GM18873 (cell line): ENCODE measurements around the gene CRYBG2.
"Not testable (repeated sequence)": the region's sequence is repeated elsewhere in the genome, so short reads cannot be mapped to it uniquely, and the experiment has no call there.

Experiments
- ATAC-seq: cut with Tn5 transposase; IDR thresholded peaks from one replicate; pipeline ENCODE4 v1.9.1; 2021; ENCODE audit warnings: mild to moderate bottlenecking, moderate library complexity, moderate number of reproducible peaks; ENCODE audit not compliant: unreplicated experiment, low FRiP score

CRYBG2 gene

GRCh38 chr1:26350701-26351589 lies 3.0 kb downstream of the CRYBG2 start:
- no peak for ATAC-seq

- ATAC-seq, result no peak
These were observed 3.6 kb downstream of the CRYBG2 start for GRCh38 chr1:26350343-26350700.

GRCh38 chr1:26349877-26350244 lies 4.1 kb downstream of the CRYBG2 start:
- ATAC-seq, result no peak

DNA sequence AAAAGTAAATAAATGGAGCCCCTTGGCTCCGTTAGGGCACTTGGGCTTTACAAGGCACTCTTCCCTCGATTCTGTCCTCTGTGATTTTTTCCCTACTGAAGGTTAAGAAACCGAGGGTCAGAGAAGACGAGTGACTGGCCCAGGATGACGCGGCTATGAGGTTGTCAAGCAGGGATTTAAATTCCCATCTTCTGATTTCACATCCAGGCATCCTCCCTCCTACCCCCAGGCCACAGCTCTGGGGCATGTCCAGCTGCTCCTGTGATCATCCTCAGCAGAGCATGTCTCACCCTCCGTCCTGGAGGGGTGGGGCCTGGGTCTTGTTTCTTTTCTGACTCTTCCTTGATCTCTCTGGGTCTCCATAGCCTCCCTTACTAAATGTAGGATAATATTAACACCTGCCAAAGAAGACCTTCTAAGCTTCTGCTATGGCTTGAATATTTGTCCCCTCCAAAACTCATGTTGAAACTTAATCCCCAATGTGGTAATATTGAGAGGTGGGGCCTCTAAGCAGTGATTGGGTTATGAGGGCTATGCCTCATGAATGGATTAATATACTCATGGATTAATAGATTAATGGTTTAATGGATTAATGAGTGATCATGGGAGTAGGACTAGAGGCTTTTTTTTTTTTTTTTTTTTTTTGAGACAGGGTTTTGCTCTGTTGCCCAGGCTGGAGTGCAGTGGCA lies 4.6 kb downstream of the CRYBG2 start:
- no peak for ATAC-seq

DNA sequence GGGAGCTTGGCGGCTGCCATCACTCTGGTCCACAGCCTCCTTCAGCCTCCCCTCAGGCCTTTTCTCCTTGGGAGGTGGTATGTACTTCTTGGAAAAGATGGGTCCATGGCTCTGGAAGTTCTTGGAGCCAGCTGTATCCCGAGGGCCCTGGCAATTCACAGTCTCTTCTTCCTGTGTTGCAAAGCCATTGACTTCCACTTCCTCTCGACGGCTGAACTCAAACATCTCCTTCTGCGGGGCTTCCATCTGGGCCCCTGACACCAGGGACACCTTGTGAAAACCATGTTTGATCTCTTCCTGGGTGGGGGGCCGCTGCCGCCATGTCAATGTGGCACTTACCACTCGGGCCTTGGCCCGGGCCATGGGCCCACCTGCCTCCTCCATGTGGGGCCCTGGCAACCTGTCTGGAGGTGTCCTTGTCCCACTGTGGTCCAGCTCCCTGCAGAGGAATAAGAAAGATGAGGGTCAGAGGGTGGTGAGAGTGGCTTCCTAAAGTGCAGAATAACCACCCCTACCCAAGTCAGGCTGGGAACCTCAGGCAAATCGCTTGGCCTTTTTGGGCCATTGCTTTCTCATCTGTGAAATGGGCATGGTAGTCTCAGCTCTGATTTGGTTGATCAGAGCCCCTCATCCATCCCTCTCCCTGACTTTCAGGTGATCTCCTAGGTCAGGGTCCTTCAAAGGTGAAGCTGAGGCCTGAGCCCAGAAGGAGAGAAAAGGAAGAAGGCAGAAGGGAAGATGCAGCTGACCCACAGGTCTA lies 7.5 kb downstream of the CRYBG2 start:
- ATAC-seq, result no peak

DNA sequence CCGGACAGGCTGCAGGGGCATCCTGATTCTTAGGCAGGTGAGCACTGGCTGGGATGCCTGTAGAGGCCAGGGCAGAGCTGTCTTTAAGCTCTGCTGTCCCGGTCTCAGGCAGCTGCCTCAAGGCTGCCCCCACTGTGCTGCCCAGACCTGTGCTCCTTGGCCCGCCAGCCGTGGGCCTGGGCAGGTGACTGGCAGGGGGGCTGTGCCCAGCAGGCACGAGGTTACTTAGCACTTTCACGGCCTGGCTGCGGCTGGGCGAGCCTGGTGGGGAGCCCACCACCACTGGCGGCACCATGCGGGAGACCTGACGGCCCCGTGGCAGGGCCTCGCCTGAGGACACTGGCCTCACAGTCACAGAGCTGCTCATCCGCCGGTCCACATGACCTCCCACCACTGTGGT lies 8.2 kb downstream of the CRYBG2 start:
- ATAC-seq, result no peak

GRCh38 chr1:26344147-26344920 lies 9.6 kb downstream of the CRYBG2 start:
- no peak for ATAC-seq

DNA sequence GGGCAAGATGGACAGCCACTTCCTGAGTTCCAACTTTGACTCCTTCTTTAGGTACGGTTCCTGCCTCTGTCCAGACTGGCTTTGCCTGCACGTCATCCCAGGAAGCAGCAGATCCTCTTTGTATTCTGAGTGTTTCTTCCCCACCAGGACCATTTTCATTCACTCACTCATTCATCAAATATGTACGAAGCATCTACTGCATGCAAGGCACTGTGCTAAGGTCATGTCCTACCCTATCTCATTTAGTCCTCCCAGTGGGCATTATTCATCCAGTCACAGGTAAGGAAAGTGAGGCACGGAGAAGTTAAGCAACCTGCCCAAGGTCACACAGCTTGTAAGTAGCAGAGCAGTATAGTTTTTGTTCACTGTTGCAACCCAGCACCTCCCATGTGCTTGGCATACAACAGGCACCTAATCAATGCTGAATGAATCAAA lies 13.9 kb downstream of the CRYBG2 start:
- ATAC-seq, result no peak

DNA sequence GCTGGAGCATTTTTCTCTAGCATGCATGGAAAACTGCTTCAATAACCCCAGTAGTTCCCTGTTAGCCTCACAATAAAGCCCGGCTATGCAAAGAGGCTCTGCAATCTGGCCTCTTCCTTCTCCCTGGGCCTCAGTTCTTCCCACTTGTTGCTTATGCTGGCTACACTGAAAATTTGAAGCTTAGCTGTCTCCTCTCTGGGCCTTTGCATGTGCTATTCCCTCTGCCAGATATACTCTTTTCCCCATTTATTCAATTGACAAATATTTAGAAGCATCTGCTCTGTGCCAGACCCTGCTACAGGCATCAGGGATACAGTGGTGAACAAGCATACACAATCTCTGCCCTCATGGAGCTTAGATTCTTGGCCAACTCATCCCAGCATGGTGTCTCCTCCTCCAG lies 15.3 kb downstream of the CRYBG2 start:
- no peak for ATAC-seq

DNA sequence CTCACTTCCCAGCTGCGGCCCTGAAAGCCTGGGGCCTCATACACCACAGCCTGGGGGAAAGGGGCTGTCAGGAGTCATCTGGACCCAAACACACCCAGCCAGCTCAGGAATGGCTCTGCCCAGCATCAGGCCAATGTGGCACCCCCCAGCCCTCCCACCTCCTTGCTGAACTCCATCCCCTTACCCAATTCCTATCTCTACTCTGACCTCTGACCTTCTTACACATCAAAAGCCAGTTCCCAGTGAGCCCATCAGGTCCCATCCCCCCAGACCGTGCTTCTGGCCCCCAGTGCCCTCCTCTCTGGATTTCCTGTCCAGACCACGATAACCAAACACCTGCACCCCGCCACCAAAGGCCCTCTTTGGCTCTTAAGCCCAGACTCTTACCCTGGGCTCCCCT lies 16.3 kb downstream of the CRYBG2 start:
- no peak for ATAC-seq

DNA sequence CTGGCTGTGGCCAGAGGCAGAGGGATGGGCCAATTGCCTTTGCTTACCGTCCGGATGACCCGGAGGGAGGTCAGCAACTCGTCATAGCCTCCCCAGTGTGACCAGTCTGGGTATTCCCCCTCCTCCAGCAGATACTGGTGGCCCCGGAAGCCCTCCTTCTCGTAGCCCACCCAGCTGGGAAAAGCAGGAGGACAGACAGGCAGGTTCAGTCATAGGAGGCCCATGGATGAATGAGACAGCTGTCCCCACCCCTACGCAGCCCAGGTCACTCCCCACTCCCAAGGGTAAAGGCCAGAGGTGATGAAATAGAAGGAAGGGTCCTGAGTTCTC lies 16.8 kb downstream of the CRYBG2 start:
- ATAC-seq, result no peak

- no peak for ATAC-seq
These were observed 17.3 kb downstream of the CRYBG2 start for GRCh38 chr1:26336477-26337205.

GRCh38 chr1:26335774-26336476 lies 18.0 kb downstream of the CRYBG2 start:
- no peak for ATAC-seq

- ATAC-seq, result not testable (repeated sequence)
These were observed 20.6 kb downstream of the CRYBG2 start for GRCh38 chr1:26333312-26333711.

- ATAC-seq, result no peak
These were observed 23.7 kb downstream of the CRYBG2 start for GRCh38 chr1:26330276-26330675.

GRCh38 chr1:26329380-26329779 lies 24.6 kb downstream of the CRYBG2 start:
- ATAC-seq, result not testable (repeated sequence)

DNA sequence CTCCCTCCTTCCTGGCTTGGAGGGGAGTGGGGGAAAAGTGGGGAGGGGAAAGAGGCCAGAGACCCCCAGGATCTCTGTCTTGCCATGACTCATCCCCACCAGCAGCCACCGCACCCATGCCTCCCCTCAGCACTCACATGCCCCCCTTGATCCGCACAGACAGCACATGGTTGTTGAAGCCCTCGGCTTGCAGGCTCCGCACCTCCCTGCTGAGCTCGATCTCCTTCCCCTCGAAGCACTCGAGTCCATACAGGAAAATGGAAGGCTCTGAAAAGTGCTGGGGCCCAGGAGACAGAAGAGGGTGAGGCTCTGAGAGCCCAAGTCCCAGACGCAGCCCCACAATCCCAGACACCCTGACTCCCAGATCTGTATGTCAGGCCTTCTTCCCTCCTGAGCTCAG lies 25.3 kb downstream of the CRYBG2 start:
- ATAC-seq, result no peak

- no peak for ATAC-seq
These were observed 26.0 kb downstream of the CRYBG2 start for GRCh38 chr1:26327956-26328362.

- ATAC-seq, result no peak
These were observed 29.4 kb downstream of the CRYBG2 start for GRCh38 chr1:26324550-26324949.
